Thyroid gland (tissue), 4 donors: ENCODE results near the gene CD302.

Experiments
- CTCF ChIP-seq, 6 experiments: fragments of 200-600 bp in 3 of 6; fragments of 450-650 bp in 3 of 6; sonication (generic) in 3 of 6; IDR thresholded peaks; one replicate each; pipeline ENCODE4 v1.5.1; 2016 to 2019; ENCODE audit warnings: antibody characterized with exemption in 6 of 6, mild to moderate bottlenecking in 2 of 6, inconsistent platforms in 1 of 6, moderate library complexity in 1 of 6
- POLR2A ChIP-seq, 2 donors: fragments of 450-650 bp; IDR thresholded peaks; one replicate each; pipeline ENCODE4 v1.6.1; 2017; ENCODE audit warnings: antibody characterized with exemption in 2 of 2, mild to moderate bottlenecking in 2 of 2, moderate library complexity in 1 of 2

- TF ChIP-seq CTCF (IDR thresholded peaks at IDR 0.05) (no peak), POLR2A (IDR thresholded peaks at IDR 0.05) (no peak)
Observed at GRCh38 chr2:159725713-159726112, 72.3 kb downstream of the CD302 start.
